ENCODE data around the gene PAX5.
"Not testable (repeated sequence)": the region's sequence is repeated elsewhere in the genome, so short reads cannot be mapped to it uniquely, and the experiment has no call there.

The PAX5 gene

GRCh38 chr9:36880075-36880474 lies 154.0 kb downstream of the PAX5 start:
- DNase-seq (ENCODE audit: low read depth, low spot score): no peak

- DNase-seq (ENCODE audit: low read depth, low spot score): no peak
Measured at GRCh38 chr9:36878986-36879982, 154.8 kb downstream of the PAX5 start.

- no peak for DNase-seq (ENCODE audit: low read depth, low spot score)
Measured at GRCh38 chr9:36877239-36877638, 156.8 kb downstream of the PAX5 start.

GRCh38 chr9:36876056-36876455 lies 158.0 kb downstream of the PAX5 start:
- DNase-seq (ENCODE audit: low read depth, low spot score): no peak

DNA sequence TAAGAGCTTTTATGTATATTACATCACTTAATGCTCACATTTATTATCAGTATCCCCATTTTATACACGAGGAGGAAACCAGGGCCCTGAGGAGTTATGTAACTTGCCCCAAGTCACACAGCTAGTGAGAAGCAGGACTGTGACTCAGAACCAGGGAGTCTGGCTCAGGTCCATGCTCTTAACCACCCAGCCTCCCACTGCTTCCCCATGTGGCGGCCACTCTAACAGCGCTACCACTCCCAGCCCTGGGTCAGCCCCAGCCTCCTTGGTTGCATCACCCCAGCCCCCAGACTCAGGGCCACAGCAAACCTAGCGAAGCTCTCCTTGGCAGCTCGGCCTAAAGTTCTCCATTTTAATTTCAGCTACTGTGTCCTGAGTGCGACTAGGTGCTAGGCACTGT lies 159.1 kb downstream of the PAX5 start:
- no peak for DNase-seq (ENCODE audit: low read depth, low spot score)

GRCh38 chr9:36874261-36874660 lies 159.8 kb downstream of the PAX5 start:
- DNase-seq (ENCODE audit: low read depth, low spot score): no peak

DNA sequence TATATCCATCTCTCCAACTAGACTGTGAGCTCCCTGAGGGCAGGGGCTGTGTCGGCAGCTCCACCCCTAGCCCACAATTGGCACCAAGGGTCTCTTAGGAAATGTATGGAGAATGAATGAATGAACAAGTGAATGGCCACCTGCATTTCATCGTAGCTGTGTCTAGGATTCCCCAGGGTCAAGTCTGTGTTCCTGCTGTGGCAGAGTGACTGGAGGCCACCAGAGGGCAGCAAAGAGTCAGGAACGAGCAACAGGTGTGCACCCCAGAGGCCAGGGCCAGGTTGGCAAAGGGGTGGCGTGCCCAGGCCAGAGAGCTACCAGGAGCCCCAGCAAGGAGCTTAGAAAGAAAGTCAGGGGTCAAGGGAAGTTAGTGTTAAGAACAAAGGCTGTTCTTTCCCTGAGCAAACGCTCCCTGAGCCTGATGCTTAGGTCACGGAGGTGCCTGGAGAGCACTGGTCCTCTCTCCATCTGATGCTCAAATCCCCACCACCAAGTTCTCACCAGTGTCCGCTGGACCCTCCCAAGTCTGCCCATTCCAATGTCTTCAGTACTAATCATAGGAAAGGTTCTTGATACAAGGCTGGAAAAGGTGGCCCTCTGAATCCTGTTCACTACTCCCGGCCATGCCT lies 160.7 kb downstream of the PAX5 start:
- DNase-seq (ENCODE audit: low read depth, low spot score): peak; percentile 48

DNA sequence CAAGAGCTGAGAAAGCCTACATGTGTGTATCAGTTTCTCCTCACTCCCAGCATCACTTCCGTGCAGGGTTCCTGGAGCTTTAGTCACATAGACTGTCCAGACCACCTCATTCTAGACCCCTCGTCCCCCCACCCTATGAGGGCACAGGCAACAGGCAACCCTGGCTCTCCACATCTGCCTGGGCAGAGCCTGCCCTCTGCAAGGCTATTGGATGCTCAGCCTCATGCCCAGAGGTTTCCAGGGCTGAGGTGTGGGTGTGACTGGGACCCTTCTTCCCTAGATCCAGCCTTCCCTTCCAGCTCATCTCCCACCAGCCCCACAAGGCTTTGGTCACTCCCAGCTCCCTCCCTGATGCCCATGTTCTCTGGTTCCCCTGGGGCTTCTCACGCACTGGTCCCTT lies 161.4 kb downstream of the PAX5 start:
- DNase-seq (ENCODE audit: low read depth, low spot score): no peak

DNA sequence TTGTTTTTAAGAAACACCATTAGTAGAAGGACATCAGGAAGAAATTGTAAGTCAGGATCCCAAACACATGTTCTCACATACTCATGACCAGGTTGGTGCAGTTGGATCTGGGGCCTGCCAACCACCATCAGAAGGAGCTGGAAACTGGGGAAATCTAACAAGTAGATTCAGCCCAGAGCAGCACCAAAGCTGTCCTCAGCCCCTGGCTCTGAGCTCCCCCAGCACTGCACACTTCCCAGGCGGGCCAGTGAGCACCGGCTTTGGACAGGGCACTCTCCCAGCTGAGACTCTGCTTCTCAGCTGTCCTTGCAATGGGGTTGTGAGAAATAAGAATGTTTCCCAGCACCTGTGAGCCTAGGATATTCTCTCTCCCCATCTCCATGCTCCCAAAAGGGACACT lies 162.5 kb downstream of the PAX5 start:
- DNase-seq (ENCODE audit: low read depth, low spot score): no peak

GRCh38 chr9:36870960-36871359 lies 163.1 kb downstream of the PAX5 start:
- no peak for DNase-seq (ENCODE audit: low read depth, low spot score)

- not testable (repeated sequence) for DNase-seq (ENCODE audit: low read depth, low spot score)
Measured at GRCh38 chr9:36869605-36870004, 164.5 kb downstream of the PAX5 start.

GRCh38 chr9:36868586-36869282 lies 165.3 kb downstream of the PAX5 start:
- no peak for DNase-seq (ENCODE audit: low read depth, low spot score)

- DNase-seq (ENCODE audit: low read depth, low spot score): no peak
Measured at GRCh38 chr9:36867672-36868471, 166.2 kb downstream of the PAX5 start.

DNA sequence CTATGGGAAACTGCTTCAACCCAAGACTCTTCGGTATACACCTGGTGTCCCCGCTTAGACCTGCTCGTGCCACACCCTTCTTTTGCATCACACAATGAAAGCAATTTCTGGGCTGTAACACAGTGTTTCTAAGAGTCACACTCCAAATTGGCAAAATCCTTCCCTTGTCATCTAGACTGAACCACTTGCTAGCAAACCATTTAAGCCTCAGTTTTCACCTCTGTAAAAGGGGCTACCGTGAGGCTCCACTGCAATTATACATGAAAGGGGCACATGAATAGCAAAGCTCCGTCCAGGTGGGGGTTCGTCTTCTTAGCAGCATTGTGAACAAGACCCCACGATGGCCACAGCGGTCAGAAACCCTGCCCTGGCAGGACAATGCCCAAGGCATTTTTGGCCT lies 166.8 kb downstream of the PAX5 start:
- DNase-seq (ENCODE audit: low read depth, low spot score): no peak

GRCh38 chr9:36866840-36867239 lies 167.2 kb downstream of the PAX5 start:
- no peak for DNase-seq (ENCODE audit: low read depth, low spot score)

GRCh38 chr9:36865731-36866635 lies 168.1 kb downstream of the PAX5 start:
- DNase-seq (ENCODE audit: low read depth, low spot score): no peak

GRCh38 chr9:36864491-36865410 lies 169.3 kb downstream of the PAX5 start:
- no peak for DNase-seq (ENCODE audit: low read depth, low spot score)

DNA sequence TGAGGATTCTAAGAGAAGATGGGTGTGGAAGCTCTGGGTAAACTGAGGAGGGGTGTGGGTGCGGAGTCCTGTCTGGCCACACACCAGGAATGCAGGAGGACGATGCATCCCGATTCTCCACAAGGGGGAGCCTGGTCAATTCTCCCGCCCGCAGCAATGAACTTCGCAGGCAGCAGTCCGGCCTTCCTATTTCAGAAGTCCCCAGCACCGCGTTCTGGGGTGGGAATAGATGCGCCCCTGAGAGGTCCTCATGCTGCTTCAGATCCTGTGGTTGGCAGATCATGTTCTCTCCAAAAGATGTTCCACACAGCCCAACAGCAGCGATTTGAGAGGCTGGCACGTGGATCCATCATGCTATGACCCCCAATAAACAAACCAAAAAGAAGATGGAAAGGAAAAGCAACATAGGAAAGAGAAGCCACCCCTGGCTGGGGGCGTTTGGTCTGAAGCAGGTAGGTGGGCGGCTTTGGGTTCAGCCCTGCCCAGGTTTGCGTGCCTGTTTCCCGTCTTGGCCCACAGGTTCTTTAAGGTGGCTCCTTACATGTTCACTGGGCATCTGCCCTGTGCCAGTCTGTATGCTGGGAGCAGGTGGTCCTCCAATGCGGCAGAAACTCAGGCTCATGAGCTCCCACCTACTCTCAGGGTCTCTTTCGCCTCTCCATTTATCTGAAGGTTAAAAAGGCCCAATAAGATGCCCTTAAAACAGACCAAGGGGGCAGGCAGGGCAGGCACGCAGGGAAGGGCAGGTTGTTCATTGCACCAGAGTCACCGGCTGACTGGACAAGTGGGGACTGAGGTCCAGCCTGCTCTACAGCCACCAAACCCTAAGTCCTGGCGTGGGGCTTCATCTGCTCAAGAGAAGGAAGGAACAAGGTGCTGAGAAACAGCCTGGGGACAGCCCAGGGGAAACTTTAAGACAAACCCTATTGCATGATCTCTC lies 171.6 kb downstream of the PAX5 start:
- DNase-seq (ENCODE audit: low read depth, low spot score): no peak

Data from activated naive CD8-positive, alpha-beta T cell treated with anti-CD3 and anti-CD28 coated beads, Interleukin-2, amount 50 U/mL, for 16 hours (primary cell).